ENCODE measurements around the gene SLC13A5. TPM values are rescaled to one million over a fixed set of nuclear protein-coding genes. Genes with fewer than 3 reads are reported as not detected.

The SLC13A5 gene
- total RNA-seq, 1 donor, result not detected

DNA sequence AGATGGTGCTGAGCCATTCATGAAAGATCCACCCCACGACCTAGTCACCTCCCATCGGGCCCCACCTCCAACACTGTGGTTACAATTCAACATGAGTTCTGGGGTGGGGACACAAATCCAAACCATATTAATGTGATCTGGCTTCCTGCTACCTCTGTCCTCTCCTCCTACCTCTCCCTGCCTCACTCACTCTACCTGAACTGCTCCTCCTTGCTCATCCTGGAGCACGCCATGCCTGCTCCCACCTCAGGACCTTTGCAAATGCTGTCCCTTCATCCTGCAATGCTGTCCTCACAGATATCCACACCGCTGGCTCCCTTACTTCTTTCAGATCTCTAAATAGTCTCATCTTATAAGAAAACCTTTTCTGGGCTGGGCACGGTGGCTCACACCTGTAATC lies 10.8 kb upstream of the SLC13A5 start:
- H3K4me3 ChIP-seq (ENCODE audit: low read depth, low read length), result no peak overlapping the region
- no peak for DNase-seq (ENCODE audit: low read depth)
- no peak for TF ChIP-seq CTCF (IDR thresholded peaks at IDR 0.05; ENCODE audit: insufficient read depth, low read depth, low read length)

- TF ChIP-seq CTCF (IDR thresholded peaks at IDR 0.05; ENCODE audit: insufficient read depth, low read depth, low read length), result no peak
- H3K4me3 ChIP-seq (ENCODE audit: low read depth, low read length), result no peak overlapping the region
- no peak for DNase-seq (ENCODE audit: low read depth)
Observed at GRCh38 chr17:6721744-6722143, 8.6 kb upstream of the SLC13A5 start.

GRCh38 chr17:6716736-6717135 lies 3.6 kb upstream of the SLC13A5 start:
- H3K4me3 ChIP-seq (ENCODE audit: low read depth, low read length), result no peak overlapping the region
- TF ChIP-seq CTCF (IDR thresholded peaks at IDR 0.05; ENCODE audit: insufficient read depth, low read depth, low read length), result no peak
- no peak for DNase-seq (ENCODE audit: low read depth)

DNA sequence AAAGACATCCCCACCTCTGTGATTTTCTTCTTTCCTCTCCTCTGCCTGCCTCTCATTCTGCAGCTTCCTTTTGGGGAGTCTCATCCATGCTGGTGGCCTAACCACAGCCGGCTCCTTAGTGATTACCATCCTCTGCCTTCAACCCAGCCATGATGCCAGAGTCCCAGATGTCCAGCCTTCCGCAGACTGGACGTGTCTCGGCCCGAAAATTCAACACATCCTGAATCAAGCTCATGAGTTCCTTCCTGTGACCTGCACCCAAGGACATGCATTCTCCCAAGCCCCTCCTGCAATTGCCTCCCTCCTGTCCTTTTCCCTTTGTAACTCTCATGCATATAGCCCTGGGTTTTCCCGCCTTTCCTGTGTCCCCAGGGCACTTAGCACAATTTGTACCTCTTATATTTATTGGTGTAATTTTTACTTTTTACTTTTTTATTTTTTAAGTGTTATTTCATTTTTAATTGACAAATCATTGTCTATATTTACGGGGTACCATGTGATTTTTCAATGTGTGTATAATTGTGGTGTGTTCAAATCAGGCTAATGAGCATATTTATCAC lies 1.2 kb upstream of the SLC13A5 start:
- H3K4me3 ChIP-seq (ENCODE audit: low read depth, low read length), result no peak overlapping the region
- no peak for TF ChIP-seq CTCF (IDR thresholded peaks at IDR 0.05; ENCODE audit: insufficient read depth, low read depth, low read length)
- DNase-seq (ENCODE audit: low read depth), result no peak

DNA sequence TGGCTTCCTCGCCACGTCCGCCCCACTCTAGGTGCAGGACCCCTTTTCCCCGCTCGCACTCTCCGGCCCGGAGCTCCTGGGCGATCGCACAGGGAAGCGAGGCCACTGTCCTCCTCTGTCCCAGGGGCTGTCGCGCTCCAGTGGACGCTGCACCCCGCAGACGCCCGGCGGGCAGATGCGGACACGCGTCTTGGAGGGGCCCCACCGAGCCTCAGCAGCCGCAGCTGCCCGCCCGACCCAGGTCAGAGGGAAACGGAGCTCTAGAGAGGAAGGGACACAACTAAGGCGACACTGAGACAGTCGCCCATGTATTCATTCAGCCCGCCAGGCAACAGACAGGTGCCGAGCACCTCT lies 726 bp upstream of the SLC13A5 start:
- H3K4me3 ChIP-seq (ENCODE audit: low read depth, low read length), result peak overlapping the region; percentile 43
- no peak for TF ChIP-seq CTCF (IDR thresholded peaks at IDR 0.05; ENCODE audit: insufficient read depth, low read depth, low read length)
- DNase-seq (ENCODE audit: low read depth), result no peak

DNA sequence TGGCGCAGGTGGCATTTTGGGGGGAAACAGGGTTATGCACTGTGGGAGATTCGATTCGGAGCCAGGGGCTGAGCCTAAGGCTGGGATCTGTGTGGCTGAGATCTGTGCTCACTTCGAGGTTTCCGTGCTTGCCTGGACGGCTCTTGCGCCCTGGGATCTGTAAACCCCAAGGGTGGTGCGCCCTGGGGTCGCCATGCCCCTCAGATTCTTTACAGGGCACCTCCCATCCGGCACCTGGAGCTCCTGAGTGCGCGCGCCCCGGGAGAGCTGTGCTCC lies 377 bp downstream of the SLC13A5 start:
- no peak for DNase-seq (ENCODE audit: low read depth)
- no peak for TF ChIP-seq CTCF (IDR thresholded peaks at IDR 0.05; ENCODE audit: insufficient read depth, low read depth, low read length)
- H3K4me3 ChIP-seq (ENCODE audit: low read depth, low read length), result no peak overlapping the region

DNA sequence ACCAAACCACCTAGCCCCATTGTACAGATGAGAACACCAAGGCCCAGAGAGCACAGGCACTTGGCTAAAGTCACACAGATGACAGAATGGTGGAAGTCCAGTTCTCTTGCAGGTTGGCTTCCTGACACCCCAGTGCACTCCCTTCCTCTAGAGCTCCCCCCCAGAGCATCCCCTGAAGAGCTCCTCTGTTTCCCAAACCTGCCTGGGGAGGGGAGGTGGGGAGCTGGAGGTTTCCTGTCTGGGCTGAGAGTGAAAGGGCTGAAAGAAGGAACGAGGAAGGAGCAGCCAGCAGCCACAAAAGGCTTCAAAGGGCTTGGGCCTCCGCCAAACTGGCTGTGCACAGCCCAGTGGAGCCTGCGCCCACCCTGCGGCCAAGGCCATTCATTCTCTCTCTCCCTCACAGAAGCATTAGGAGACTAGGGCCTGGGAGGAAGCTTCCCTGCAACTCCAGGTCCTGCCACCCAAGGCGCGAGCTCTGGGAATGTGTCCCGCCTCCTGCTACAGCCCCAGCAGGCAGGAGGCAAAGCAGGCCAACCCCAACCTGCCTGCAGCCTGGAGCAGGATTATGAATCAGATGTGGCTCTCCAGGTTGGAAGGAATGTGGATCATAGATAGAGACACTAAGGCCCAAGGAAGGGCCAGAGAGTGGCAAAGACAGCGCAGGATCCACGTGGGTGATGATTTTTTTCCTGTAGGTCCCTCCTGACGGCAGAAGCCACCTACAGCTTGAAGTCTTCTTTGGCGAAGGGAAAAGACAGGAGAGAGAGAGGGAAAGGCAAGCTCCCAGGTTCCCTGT lies 913 bp downstream of the SLC13A5 start:
- DNase-seq (ENCODE audit: low read depth), result no peak
- no peak for TF ChIP-seq CTCF (IDR thresholded peaks at IDR 0.05; ENCODE audit: insufficient read depth, low read depth, low read length)

More for the DNA sequence above, 913 bp downstream of the SLC13A5 start:
- H3K4me3 ChIP-seq (ENCODE audit: low read depth, low read length), result no peak overlapping the region

Measured in fibroblast of villous mesenchyme (primary cell).